ENCODE measurements around the gene SDC1.

SDC1 gene

DNA sequence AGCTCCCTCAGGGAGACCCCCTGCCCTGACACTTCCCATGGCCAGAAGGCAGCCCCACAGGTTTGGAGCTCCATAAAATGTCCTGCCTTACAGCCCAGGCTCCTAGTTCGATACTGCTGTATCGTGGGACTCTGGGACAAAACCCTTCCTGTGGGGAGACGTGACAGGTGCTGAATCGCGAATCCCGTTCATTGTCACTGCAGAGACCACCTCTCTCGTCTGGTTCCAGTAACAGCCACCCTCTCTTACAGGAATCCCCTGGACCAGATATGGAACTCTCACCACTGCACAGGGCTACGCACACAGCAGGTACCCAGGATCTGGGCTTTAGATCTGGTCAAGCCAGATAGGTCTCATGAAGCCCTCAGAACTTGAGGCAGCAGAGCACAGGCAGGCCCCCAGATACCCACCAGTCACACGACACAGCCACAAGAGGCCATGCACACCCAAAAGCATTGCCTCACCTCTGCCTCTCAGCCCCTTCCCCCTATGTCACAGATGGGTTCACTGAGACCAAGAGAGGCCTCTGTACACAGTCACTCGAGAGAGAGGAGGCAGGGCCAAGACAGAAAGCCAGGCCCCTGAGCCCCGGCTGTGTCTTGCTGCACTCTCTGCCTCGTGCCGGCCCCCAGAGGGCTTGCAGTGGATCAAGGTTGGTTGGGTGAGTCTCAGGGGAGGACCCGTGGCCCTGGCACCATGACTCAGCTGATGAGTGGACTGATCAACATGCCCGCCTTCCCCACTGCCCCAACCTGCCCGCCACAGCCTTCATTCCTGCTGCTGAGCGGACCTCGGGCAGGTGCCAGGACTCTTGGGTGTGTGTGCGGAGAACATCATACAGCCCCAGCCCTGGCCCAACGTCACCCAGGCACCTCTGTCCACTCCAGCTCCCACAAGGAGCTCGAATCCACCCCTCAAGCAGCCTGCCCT is 7.6 kb downstream of the SDC1 start:
- Histone ChIP-seq H3K36me3 (ENCODE audit: control insufficient read depth, insufficient read depth, low read length) (no peaks in the 10 kb centered on the region), H3K4me3 (ENCODE audit: low read length) (no peak overlapping the region), H3K27me3 (ENCODE audit: control insufficient read depth, insufficient read depth, low read length) (no peaks in the 10 kb centered on the region), H3K9ac (ENCODE audit: low read length) (peak overlapping the region; percentile 19), H3K9me3 (ENCODE audit: control insufficient read depth, low read length) (no peaks in the 10 kb centered on the region), H3K4me1 (ENCODE audit: control insufficient read depth, insufficient read depth, low read length) (peaks cover 100% of the 10 kb centered on the region)

DNA sequence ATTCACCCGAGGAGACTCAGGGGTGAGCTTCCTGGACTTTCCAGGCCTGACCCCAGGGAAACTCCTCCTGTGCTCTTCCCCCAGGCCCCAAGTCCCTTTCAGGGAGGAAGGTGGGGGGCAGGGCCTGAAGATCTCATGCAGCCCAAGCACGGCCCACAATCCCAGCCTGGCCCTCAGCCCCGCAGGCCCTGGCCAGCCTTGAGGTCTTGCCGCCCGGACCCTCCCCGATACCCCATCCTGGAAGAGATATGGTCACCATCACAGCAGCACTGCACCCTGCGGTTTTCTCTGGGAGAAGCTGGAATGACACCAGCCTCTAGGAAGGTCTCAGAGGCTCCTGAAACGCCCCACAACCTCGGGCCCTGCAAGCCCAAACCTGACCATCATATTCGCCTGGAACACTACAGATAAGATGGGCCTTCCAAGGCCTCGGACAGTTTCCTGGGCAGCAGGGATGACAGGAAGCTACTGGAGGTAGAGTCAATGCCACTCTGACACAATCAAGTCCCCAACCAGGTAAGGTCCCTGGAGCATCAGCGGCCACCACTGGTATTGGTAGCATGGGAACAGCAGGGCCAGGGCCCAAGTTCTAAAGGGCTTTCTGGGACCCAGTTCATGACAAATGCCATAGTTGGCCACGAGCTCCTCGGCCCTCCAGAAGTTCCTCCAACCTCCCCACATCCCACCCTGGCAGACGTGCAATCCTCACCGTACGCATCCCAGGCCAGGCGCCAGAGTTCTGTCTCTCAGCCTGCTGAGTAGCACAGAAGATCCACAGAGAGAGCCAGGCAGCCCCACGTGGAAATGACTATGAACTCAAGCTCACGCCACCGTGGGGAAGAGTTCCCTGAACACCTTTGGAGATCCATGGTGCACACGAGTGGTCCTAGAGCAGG is 8.6 kb downstream of the SDC1 start:
- H3K9me3 ChIP-seq (ENCODE audit: control insufficient read depth, low read length): no peaks in the 10 kb centered on the region
- H3K9ac ChIP-seq (ENCODE audit: low read length): peak overlapping the region; percentile 19
- no peaks in the 10 kb centered on the region for H3K36me3 ChIP-seq (ENCODE audit: control insufficient read depth, insufficient read depth, low read length)
- peaks cover 100% of the 10 kb centered on the region for H3K4me1 ChIP-seq (ENCODE audit: control insufficient read depth, insufficient read depth, low read length)
- no peaks in the 10 kb centered on the region for H3K27me3 ChIP-seq (ENCODE audit: control insufficient read depth, insufficient read depth, low read length)
- H3K4me3 ChIP-seq (ENCODE audit: low read length): no peak overlapping the region

DNA sequence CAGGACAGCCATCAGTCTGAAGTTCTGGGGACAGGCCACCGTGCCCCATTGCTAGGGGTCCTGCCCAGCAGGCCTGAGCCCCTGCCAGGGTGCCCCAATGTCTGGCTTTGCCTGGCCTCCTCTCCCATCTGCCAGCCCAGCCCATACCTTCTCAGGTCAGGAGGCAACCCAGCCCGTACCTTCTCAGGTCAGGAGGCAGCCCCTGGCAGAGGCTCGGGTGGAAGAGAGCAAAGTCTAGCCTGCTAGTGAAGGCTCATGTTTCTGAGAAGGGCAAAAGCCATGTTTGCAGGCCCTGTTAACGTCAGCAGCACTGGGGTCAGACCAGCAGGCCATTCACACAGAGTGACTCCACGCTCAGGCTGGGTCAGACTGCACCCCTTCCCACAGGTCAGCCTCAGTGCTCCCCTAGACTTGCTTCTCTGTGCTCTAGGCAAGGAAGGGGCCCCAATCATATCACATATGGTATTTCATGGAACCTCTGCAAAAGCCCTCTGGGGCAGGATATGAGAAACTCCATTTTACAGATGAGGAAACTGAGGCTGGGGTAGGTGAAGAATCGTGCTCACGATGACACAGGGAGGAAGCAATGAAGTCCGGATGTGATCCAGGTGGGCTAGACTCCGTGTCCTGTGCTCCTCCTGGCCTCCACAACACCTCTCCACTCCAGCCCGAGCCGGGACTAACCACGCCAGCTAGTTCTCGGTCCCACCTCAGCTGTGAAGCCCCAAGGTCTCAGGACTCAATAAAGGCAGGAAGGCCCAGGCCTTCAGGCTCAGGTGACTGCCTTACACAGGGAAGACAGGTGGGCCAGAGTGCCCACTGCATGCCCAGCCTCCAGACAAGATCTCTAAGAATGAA is 9.5 kb downstream of the SDC1 start:
- H3K36me3 ChIP-seq (ENCODE audit: control insufficient read depth, insufficient read depth, low read length): no peaks in the 10 kb centered on the region
- peaks cover 100% of the 10 kb centered on the region for H3K4me1 ChIP-seq (ENCODE audit: control insufficient read depth, insufficient read depth, low read length)
- no peak overlapping the region for H3K9ac ChIP-seq (ENCODE audit: low read length)
- H3K27me3 ChIP-seq (ENCODE audit: control insufficient read depth, insufficient read depth, low read length): no peaks in the 10 kb centered on the region
- no peaks in the 10 kb centered on the region for H3K9me3 ChIP-seq (ENCODE audit: control insufficient read depth, low read length)
- H3K4me3 ChIP-seq (ENCODE audit: low read length): no peak overlapping the region

DNA sequence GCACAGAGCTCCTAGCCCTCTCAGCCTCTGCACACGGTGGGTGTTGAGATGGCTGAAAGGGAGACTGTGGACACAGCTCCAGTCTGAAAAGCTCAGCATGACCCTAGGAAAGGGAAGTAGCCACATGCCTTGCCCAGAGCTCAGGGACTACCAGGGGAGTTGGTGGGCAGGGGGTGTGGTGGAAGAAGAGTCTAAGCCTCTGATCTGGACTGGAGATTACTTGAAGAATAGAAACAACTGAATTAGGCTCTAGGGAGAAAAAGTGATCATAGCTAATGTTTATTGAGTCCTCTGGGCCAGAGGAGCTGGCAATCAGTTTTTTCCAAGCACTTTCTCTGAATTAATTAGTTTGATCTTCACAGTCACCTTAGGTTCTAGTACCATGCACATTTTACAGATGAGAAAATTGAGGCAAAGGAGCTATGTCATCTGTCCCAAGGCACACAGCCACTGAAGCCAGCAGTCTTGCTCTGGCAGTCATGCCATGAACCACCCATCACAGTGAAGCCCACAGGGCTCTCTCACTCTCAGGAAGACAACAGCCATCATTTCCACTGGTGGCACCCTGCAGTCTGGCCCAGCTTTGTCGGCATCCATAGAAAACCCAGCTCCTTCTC is 10.3 kb downstream of the SDC1 start:
- Histone ChIP-seq H3K4me3 (ENCODE audit: low read length) (no peak overlapping the region), H3K4me1 (ENCODE audit: control insufficient read depth, insufficient read depth, low read length) (peaks cover 100% of the 10 kb centered on the region), H3K9me3 (ENCODE audit: control insufficient read depth, low read length) (no peaks in the 10 kb centered on the region), H3K36me3 (ENCODE audit: control insufficient read depth, insufficient read depth, low read length) (no peaks in the 10 kb centered on the region), H3K9ac (ENCODE audit: low read length) (peak overlapping the region; percentile 2), H3K27me3 (ENCODE audit: control insufficient read depth, insufficient read depth, low read length) (no peaks in the 10 kb centered on the region)

DNA sequence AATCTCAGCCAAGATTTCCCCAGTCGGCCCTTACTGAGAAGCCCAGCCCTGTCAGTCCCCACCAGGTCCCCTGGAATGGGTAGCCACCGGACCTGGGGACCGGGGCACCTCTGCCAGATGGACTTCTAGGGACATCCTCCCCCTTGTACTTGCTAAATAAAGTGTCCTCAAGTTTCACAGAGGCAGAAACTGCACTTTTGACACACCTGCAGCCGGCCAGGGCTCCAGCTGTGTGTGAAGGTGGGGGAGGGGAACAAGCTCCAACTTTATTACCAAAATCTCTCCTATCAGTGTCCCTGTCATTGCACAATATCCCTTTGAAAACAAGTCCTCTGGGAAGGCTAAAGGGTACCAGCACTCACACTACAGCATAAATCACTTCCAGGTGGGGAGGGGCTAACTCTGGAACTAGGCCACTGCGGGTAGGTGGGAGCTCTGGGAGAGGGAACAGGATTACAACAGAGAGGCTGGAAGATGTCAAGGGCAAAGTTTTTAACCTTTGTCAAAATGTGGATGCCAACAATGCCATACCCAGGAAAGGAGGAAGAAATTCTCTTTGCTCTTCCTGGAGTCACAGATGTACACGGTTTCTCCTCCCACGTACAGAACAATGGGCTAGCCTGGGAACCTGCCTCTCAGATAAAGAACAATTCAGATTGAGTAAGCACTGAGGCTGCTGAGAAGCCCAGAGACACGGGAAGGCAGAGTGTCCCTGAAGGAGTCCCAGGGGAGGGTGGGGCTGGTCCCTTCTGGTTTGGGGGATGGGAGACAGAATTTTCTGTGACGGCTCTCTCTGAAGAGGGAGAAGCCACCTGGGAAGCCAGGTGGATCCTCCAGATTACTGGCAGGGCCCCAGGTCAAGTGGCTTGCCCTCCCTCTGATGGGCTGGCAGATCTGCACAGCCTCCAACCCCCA is 11.0 kb downstream of the SDC1 start:
- H3K36me3 ChIP-seq (ENCODE audit: control insufficient read depth, insufficient read depth, low read length): no peaks in the 10 kb centered on the region

DNA sequence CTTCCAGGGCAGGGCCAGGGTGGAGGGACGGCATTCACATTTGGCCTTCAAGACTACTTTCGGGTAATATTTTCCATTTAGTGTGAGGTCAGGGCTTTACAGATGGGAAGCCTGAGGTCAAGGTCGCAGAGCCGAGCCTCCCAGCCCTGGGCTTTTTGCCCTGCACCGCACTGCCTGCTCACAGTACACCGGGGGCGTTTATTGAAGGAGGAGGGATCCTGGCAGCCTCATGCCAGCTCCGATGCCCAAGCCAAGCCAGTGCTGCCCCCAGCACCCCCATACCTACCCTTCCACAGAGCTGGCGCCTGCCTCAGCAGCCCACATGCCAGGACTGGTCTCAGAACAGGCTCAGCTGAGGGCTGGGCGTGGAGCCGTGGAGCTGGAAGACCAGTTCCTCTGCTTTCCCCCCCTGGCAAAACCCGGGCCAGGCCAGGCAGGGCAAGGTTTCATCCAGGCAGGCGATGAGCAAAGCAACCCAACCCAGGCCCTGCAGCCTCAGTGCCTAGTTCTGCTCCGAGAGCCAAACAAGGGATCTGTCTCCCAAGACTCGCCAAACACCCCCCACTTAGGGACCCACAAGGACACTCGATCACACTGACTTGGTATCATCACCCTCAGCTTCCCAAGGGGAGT is 11.9 kb downstream of the SDC1 start:
- peak overlapping the region; percentile 55 for H3K9ac ChIP-seq (ENCODE audit: low read length)
- H3K36me3 ChIP-seq (ENCODE audit: control insufficient read depth, insufficient read depth, low read length): no peaks in the 10 kb centered on the region
- H3K9me3 ChIP-seq (ENCODE audit: control insufficient read depth, low read length): no peaks in the 10 kb centered on the region
- peak overlapping the region; percentile 12 for H3K4me3 ChIP-seq (ENCODE audit: low read length)
- H3K4me1 ChIP-seq (ENCODE audit: control insufficient read depth, insufficient read depth, low read length): peaks cover 100% of the 10 kb centered on the region
- no peaks in the 10 kb centered on the region for H3K27me3 ChIP-seq (ENCODE audit: control insufficient read depth, insufficient read depth, low read length)

More for the DNA sequence above, 11.0 kb downstream of the SDC1 start:
- no peaks in the 10 kb centered on the region for H3K27me3 ChIP-seq (ENCODE audit: control insufficient read depth, insufficient read depth, low read length)
- peaks cover 100% of the 10 kb centered on the region for H3K4me1 ChIP-seq (ENCODE audit: control insufficient read depth, insufficient read depth, low read length)
- no peak overlapping the region for H3K4me3 ChIP-seq (ENCODE audit: low read length)
- H3K9ac ChIP-seq (ENCODE audit: low read length): peak overlapping the region; percentile 55
- H3K9me3 ChIP-seq (ENCODE audit: control insufficient read depth, low read length): no peaks in the 10 kb centered on the region

DNA sequence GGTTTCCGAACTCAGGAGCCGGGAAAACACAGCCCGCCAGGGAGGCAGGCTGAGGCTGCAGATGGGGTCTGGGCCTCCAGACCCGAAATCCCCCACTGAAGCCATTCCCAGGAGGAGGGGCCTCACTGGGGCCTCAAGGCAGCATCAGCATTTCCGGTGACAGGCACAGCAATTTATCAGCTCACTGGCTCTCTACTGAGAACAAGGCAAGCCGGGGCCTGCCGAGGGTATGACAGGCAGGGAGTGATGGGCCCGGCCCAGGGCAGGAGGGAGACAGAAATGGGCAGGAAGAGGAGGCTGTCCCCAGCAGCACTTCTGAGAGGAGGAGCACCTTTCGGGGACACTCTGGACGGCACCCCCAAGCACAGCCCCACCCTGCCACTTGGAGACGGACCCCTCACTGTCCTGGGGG is 12.5 kb downstream of the SDC1 start:
- Histone ChIP-seq H3K4me3 (ENCODE audit: low read length) (no peak overlapping the region), H3K9me3 (ENCODE audit: control insufficient read depth, low read length) (no peaks in the 10 kb centered on the region), H3K4me1 (ENCODE audit: control insufficient read depth, insufficient read depth, low read length) (peaks cover 100% of the 10 kb centered on the region), H3K36me3 (ENCODE audit: control insufficient read depth, insufficient read depth, low read length) (no peaks in the 10 kb centered on the region), H3K27me3 (ENCODE audit: control insufficient read depth, insufficient read depth, low read length) (no peaks in the 10 kb centered on the region), H3K9ac (ENCODE audit: low read length) (peak overlapping the region; percentile 55)

DNA sequence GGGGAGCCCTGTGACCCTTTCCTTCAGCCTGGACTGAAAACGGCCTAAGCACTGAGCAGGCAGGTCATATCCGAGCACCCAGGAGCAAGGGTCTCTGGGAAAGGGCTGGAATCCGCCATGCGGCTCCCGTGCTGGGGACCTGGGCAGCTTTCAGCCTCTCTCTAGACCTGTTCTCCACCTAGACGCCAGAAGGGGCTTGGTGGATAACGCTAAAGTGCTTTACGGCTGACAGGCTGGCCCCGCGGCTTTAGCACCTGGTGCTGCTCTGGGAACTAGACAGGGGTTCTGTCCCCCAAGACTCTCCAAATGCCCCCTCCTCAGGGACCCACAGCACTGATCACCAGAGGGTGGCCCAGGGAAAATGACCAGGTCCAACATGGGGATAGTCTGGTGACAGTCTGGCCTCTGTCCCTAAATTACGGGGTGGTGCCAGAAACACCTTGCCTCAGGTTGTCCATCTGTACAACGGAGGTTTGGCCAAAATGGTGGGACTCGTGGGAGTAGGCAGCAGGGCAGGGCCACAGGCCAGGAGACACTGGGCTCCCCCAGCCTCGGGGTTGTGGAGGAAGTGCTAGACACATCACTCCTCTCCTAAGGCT is 13.0 kb downstream of the SDC1 start:
- no peak overlapping the region for H3K4me3 ChIP-seq (ENCODE audit: low read length)
- no peaks in the 10 kb centered on the region for H3K9me3 ChIP-seq (ENCODE audit: control insufficient read depth, low read length)
- H3K27me3 ChIP-seq (ENCODE audit: control insufficient read depth, insufficient read depth, low read length): no peaks in the 10 kb centered on the region
- H3K9ac ChIP-seq (ENCODE audit: low read length): peak overlapping the region; percentile 55
- H3K36me3 ChIP-seq (ENCODE audit: control insufficient read depth, insufficient read depth, low read length): no peaks in the 10 kb centered on the region
- peaks cover 100% of the 10 kb centered on the region for H3K4me1 ChIP-seq (ENCODE audit: control insufficient read depth, insufficient read depth, low read length)

DNA sequence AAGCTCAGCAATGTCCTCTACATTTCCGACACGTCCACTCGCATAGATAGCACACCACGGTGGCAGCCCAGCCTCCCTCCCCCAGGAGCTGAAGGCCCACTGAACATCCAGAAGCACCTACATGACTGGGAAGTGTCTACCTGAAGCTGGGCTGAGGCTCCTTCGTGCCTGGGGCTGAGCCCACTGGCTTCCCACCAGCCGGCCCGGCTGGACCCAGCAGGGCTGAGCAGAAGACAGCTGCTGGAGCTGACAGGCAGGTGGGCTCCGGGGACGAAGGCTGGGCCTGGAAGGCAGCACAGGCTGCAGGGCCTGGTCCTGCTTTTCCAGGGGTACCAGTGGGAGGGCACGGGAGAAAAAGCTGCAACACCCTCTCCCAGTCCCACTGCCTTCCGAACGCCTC is 13.5 kb downstream of the SDC1 start:
- peaks cover 100% of the 10 kb centered on the region for H3K4me1 ChIP-seq (ENCODE audit: control insufficient read depth, insufficient read depth, low read length)
- peak overlapping the region; percentile 57 for H3K9ac ChIP-seq (ENCODE audit: low read length)
- H3K4me3 ChIP-seq (ENCODE audit: low read length): no peak overlapping the region
- no peaks in the 10 kb centered on the region for H3K27me3 ChIP-seq (ENCODE audit: control insufficient read depth, insufficient read depth, low read length)
- H3K9me3 ChIP-seq (ENCODE audit: control insufficient read depth, low read length): no peaks in the 10 kb centered on the region
- H3K36me3 ChIP-seq (ENCODE audit: control insufficient read depth, insufficient read depth, low read length): no peaks in the 10 kb centered on the region

DNA sequence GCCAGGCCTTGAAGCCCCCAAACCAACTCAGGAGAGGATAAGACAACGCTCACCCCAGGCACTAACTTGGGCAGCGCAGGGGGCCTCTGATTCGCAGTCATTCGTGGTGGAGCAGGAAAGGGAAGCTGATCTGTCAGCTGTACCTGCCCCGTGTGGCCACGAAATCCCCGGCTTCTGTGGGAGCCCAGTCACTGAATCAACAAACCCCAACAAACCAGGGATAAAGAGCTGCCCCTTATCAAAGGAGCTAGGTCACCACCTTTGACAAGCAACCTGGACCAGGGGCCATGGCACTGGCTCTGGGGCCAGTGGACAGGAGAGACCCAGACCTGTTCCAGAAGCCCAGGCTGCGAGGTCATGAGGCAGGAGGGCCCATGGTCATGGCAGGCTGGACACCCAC is 14.5 kb downstream of the SDC1 start:
- no peak overlapping the region for H3K4me3 ChIP-seq (ENCODE audit: low read length)
- H3K9ac ChIP-seq (ENCODE audit: low read length): peak overlapping the region; percentile 57
- H3K4me1 ChIP-seq (ENCODE audit: control insufficient read depth, insufficient read depth, low read length): peaks cover 100% of the 10 kb centered on the region
- no peaks in the 10 kb centered on the region for H3K36me3 ChIP-seq (ENCODE audit: control insufficient read depth, insufficient read depth, low read length)
- no peaks in the 10 kb centered on the region for H3K9me3 ChIP-seq (ENCODE audit: control insufficient read depth, low read length)
- H3K27me3 ChIP-seq (ENCODE audit: control insufficient read depth, insufficient read depth, low read length): no peaks in the 10 kb centered on the region

All from mucosa of stomach (tissue), 1 donor.